ENCODE data around the gene NRARP. TPM values are rescaled to one million over a fixed set of nuclear protein-coding genes. Genes with fewer than 3 reads are reported as not detected.

Gene NRARP
- total and polyA plus RNA-seq, 2 donors (not counting 1 experiment from before 2014, with no cell fraction given) = 5.7 to 11.5 TPM

- intact Hi-C loops (cut with micrococcal nuclease) = no loop called here
- Mint-ChIP-seq H3K4me3 (peak overlapping the region; percentile 83), H3K9me3 (ENCODE audit: insufficient read depth) (no peaks in the 10 kb centered on the region), H3K4me1 (peaks cover 24% of the 10 kb centered on the region), H3K27me3 (peaks cover 18% of the 10 kb centered on the region), H3K27ac (peak overlapping the region; percentile 20)
- no peak for ATAC-seq (ENCODE audit: low read depth)
- peak; percentile 67 for DNase-seq
- WGBS (ENCODE audit: insufficient coverage) = 1% methylated on average over 115 of the region's 115 CpGs
- H3K79me2 ChIP-seq (ENCODE audit: control insufficient read depth, insufficient read depth, low read length) = no peaks in the 10 kb centered on the region
- H3K9me3 ChIP-seq (ENCODE audit: control extremely low read depth in 1 of 3, control insufficient read depth in 2 of 3, insufficient read depth in 1 of 3, low read length in 2 of 3) = peaks cover 0 to 26% (median 0%) of the 10 kb centered on the region in 3 donors
- no peaks in the 10 kb centered on the region for H3K36me3 ChIP-seq (replicated peaks in 1 of 2; ENCODE audit: control extremely low read depth in 1 of 2, control insufficient read depth in 1 of 2, extremely low read depth in 1 of 2, insufficient read depth in 2 of 2, low read length in 1 of 2)
- H3K27ac ChIP-seq (ENCODE audit: low read length in 2 of 2) = no peak overlapping the region
- H4K20me1 ChIP-seq (ENCODE audit: control insufficient read depth, insufficient read depth, low read length, poor library complexity, severe bottlenecking) = peaks cover 9% of the 10 kb centered on the region
- ChIA-PET POLR2A (interaction anchor here (0.9 to 1.9 kb wide), 5 partner anchors 11 to 122 kb away, joined by 3 to 6 read pairs (median 5); partner anchors contain the start of genes EXD3, NOXA1 and TUBB4B), CTCF (interaction anchor here (0.8 to 4.1 kb wide), 20 partner anchors 8 to 234 kb away, joined by 3 to 25 read pairs (median 4); partner anchors contain the start of genes EXD3, MAN1B1 and NOXA1)
- peaks cover 0 to 70% (median 41%) of the 10 kb centered on the region in 4 experiments for H3K27me3 ChIP-seq (replicated peaks in 1 of 4; ENCODE audit: control extremely low read depth in 1 of 4, control insufficient read depth in 3 of 4, insufficient read depth in 4 of 4, low read length in 3 of 4)
- H3K9ac ChIP-seq (ENCODE audit: low read length) = peak overlapping the region; percentile 63
- peak overlapping the region; percentile 35 to 58 (median 46) for H3K4me3 ChIP-seq (ENCODE audit: control extremely low read depth in 1 of 5, extremely low read depth in 1 of 5, insufficient read depth in 1 of 5, low read depth in 2 of 5, low read length in 4 of 5)
- peak overlapping the region; percentile 64 for H2AFZ ChIP-seq (ENCODE audit: insufficient read depth, low read depth, low read length, poor library complexity, severe bottlenecking)
- peaks cover 46 to 48% of the 10 kb centered on the region in 2 donors for H3K4me1 ChIP-seq (ENCODE audit: control insufficient read depth in 2 of 2, insufficient read depth in 2 of 2, low read length in 2 of 2)
- peak overlapping the region; percentile 94 for H3K4me2 ChIP-seq (replicated peaks; ENCODE audit: low read depth, low read length, poor library complexity, severe bottlenecking)
- TF ChIP-seq CTCF (IDR thresholded peaks at IDR 0.05) (no peak), EZH2 (IDR thresholded peaks at IDR 0.05; ENCODE audit: borderline replicate concordance, insufficient read depth, low read depth, low read length, poor library complexity, severe bottlenecking) (peak; percentile 93)
Measured at GRCh38 chr9:137301081-137301947, 757 bp downstream of the NRARP start.
